ENCODE measurements around the gene HLA-DPA1.

DNA sequence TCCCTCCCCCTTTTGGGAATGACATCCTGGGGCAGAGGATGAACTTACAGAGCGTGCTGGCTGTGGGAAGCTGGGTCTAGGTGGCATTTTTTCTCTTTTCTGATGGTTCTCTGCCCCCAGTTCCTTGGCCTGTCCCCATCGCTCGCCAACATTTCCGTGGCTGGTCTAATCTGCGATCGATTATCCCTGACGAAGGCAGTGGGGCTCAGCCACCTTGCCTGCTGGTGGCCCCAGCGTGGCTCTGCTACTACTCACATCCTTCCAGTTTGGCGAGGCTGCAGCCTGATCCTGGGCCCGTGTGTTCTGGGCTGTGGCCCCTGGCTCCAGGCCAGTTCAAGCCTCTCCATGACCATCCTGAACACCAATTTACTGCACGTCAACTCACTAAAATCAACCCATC lies 57.7 kb downstream of the HLA-DPA1 start:
- TF ChIP-seq EZH2 (IDR thresholded peaks at IDR 0.05; ENCODE audit: insufficient read depth, poor library complexity, severe bottlenecking) (no peak), EZH2phosphoT487 (IDR thresholded peaks at IDR 0.05; ENCODE audit: insufficient read depth, low read depth) (no peak)
